SJCRH30 (cell line): ENCODE results near the gene UNC80. TPM values are rescaled to one million over a fixed set of nuclear protein-coding genes. Genes with fewer than 3 reads are reported as not detected.
A peak's percentile ranks its signal among the peaks of the same experiment; 100 is the strongest.

Experiments
- DNase-seq, 2 experiments: peaks; one replicate each; pipeline ENCODE4 v3.0.0-alpha.2; 2015 to 2020
- H3K27ac ChIP-seq: fragments of 250-450 bp; sonication (Bioruptor Pico); 2 replicates; pipeline ENCODE4 v1.5.1; 2020; ENCODE audit warnings: mild to moderate bottlenecking, moderate library complexity
- H3K27me3 ChIP-seq: fragments of 250-450 bp; sonication (Bioruptor Pico); 2 replicates; pipeline ENCODE4 v1.5.1; 2020; ENCODE audit warnings: mild to moderate bottlenecking, moderate library complexity
- H3K36me3 ChIP-seq: fragments of 250-450 bp; sonication (Bioruptor Pico); 2 replicates; pipeline ENCODE4 v1.5.1; 2020; ENCODE audit warnings: mild to moderate bottlenecking, moderate library complexity
- H3K4me1 ChIP-seq: fragments of 250-450 bp; sonication (Bioruptor Pico); 2 replicates; pipeline ENCODE4 v1.5.1; 2020; ENCODE audit warnings: mild to moderate bottlenecking, moderate library complexity
- H3K4me3 ChIP-seq: fragments of 250-450 bp; sonication (Bioruptor Pico); 2 replicates; pipeline ENCODE4 v1.5.1; 2020; ENCODE audit warnings: mild to moderate bottlenecking, moderate library complexity
- H3K9me3 ChIP-seq: fragments of 250-450 bp; sonication (Bioruptor Pico); replicated peaks from 2 replicates; pipeline ENCODE4 v1.5.1; 2020; ENCODE audit warnings: mild to moderate bottlenecking, moderate library complexity
- total RNA-seq: library from RNA; depleted of rRNA; stranded (reverse); fragments of >200 nt; shearing (Covaris generic); gene quantifications from 2 replicates; pipeline ENCODE4 v1.2.3, GENCODE V29; 2014; rRNA removed

Gene UNC80, protein sequence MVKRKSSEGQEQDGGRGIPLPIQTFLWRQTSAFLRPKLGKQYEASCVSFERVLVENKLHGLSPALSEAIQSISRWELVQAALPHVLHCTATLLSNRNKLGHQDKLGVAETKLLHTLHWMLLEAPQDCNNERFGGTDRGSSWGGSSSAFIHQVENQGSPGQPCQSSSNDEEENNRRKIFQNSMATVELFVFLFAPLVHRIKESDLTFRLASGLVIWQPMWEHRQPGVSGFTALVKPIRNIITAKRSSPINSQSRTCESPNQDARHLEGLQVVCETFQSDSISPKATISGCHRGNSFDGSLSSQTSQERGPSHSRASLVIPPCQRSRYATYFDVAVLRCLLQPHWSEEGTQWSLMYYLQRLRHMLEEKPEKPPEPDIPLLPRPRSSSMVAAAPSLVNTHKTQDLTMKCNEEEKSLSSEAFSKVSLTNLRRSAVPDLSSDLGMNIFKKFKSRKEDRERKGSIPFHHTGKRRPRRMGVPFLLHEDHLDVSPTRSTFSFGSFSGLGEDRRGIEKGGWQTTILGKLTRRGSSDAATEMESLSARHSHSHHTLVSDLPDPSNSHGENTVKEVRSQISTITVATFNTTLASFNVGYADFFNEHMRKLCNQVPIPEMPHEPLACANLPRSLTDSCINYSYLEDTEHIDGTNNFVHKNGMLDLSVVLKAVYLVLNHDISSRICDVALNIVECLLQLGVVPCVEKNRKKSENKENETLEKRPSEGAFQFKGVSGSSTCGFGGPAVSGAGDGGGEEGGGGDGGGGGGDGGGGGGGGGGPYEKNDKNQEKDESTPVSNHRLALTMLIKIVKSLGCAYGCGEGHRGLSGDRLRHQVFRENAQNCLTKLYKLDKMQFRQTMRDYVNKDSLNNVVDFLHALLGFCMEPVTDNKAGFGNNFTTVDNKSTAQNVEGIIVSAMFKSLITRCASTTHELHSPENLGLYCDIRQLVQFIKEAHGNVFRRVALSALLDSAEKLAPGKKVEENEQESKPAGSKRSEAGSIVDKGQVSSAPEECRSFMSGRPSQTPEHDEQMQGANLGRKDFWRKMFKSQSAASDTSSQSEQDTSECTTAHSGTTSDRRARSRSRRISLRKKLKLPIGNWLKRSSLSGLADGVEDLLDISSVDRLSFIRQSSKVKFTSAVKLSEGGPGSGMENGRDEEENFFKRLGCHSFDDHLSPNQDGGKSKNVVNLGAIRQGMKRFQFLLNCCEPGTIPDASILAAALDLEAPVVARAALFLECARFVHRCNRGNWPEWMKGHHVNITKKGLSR (N-terminal part only)
- 6.0 and 7.2 TPM in 2 replicates for total RNA-seq

DNA sequence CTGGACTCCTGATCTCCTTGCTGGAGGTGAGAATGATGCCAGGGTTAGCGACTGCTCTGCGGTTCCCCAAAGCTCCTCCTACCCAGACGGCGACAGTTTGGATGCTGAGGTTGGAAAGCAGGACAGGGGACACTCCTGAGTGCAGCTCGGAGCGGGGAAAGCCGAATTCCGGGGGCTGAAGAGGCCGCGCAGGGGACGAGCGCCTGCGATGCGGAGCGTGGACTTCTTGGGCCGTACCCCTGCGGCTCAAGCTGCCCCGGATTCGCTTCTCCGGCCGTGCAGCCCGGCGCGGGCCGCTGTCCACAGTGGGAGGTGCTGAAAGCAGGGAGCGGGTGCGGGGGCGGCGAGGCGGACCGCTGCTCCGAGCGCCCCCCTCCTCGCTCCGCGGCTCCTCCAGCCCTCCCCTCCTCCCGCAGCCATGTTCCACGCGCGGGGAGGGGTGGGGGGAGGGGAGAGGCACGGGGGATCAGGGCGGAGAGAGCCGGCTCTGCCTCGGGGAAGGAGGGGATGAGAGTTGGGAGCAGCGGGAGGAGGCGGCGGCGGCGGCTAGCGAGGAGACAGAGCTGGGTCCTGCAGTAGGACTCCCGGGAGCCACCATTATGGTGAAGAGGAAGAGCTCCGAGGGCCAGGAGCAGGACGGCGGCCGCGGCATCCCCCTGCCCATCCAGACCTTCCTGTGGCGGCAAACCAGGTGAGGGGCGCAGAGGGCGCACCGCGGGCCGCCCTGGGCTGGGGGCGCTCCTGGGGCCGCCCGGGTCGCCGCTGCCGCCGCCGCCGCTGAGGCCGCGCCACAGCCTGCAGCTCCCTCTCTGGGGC is at the start of gene UNC80:
Gene UNC80, plus strand, starts transcription at position 359 of the 816 bp plus-strand sequence. Its CDS starts 241 bp downstream, at position 600.
- DNase-seq, result peak; percentile 87 to 89
- Histone ChIP-seq H3K27me3 (no peaks in the 10 kb centered on the region), H3K9me3 (no peaks in the 10 kb centered on the region), H3K4me3 (peak within 1 kb of the TSS; percentile 81), H3K4me1 (peaks cover 15% of the 10 kb centered on the region), H3K36me3 (no peaks in the 10 kb centered on the region), H3K27ac (peak within 1 kb of the TSS; percentile 94)

DNA sequence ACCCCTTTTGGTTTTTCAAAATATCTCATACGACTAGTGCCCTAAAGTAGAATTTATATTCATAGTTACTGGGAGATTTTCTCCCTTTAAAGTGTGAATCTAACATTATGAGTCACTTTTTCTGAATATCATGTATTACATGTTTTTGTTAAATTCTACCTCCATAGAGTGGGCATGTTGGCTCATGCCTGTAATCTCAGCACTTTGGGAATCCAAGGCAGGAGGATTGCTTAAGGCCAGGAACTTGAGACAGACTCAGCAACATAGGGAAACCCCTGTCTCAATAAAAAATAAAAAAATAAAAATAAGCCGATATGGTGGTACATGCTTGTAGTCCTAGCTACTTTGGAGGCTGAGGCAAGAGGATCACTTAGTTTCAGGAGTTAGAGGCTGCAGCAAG is 45.3 kb upstream of the UNC80 start:
- Histone ChIP-seq H3K9me3 (no peaks in the 10 kb centered on the region), H3K4me3 (no peak overlapping the region), H3K27me3 (no peaks in the 10 kb centered on the region), H3K36me3 (peaks cover 5% of the 10 kb centered on the region; the same call in 1 of the 2 replicates), H3K4me1 (0 out of 2 replicates have a peak, but pooled peaks cover 2% of the 10 kb centered on the region), H3K27ac (no peak overlapping the region)
- no peak for DNase-seq

DNA sequence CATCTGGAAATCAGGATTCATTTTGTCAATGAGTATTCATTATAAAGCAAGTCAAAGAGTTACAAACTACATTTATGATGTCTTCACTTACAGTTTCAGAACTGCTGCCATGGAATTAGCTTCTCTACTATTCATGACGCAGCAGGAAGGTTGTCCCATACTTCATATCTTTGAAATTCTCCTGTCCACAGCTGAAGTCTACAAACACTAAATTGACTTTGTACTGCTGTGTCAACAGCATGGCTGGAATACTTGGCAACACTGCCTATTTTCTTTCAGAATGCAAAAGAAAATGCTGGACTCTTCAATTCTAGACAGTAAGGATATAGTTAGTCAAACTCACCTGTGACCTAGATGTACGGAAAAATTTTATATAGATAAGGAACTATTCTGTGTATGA is 44.6 kb upstream of the UNC80 start:
- no peaks in the 10 kb centered on the region for H3K27me3 ChIP-seq
- no peak overlapping the region for H3K27ac ChIP-seq
- peaks cover 5% of the 10 kb centered on the region; the same call in 1 of the 2 replicates for H3K36me3 ChIP-seq
- 0 out of 2 replicates have a peak, but pooled peaks cover 2% of the 10 kb centered on the region for H3K4me1 ChIP-seq
- no peaks in the 10 kb centered on the region for H3K9me3 ChIP-seq
- no peak overlapping the region for H3K4me3 ChIP-seq
- DNase-seq, result no peak

DNA sequence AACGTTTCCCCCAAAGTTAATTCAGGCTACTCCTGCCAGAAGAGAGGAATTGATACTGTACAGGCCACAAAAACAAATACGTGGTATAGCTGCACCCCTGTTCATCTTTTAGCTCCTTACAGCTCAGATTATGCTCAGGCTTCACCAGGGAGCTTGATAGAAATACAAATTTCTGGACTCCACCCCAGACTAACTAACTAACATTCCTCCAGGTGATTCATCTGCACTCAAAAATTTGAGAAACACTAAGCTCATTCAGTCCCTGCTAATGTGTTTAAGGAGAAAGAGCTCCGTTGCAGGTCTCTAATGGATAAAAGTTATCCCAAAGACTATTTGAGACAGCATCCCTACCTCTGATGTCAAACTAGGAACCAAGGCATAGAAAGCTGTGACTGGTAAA is 36.8 kb upstream of the UNC80 start:
- DNase-seq, result no peak
- Histone ChIP-seq H3K36me3 (no peaks in the 10 kb centered on the region), H3K4me3 (no peak overlapping the region)

DNA sequence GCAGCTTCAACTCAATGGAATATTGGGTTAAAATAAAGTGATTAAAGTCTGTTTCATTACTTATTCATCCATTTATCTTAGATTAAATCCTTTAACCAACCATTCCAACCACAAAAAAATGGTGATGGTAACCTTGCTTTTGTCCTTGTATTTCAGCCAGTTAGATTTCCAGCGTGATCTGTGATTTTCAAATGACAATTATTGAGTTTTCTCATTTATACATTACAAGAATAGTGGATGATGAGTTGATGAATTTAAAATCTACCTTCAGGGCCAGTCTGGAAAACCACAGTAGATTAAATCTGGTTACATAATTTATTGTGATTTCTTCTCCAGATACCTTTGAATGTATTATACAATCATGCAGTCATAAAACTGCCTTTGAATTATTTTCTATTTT is 29.7 kb upstream of the UNC80 start:
- H3K4me3 ChIP-seq, result no peak overlapping the region
- no peaks in the 10 kb centered on the region for H3K9me3 ChIP-seq
- H3K4me1 ChIP-seq, result no peaks in the 10 kb centered on the region
- no peak overlapping the region for H3K27ac ChIP-seq
- no peaks in the 10 kb centered on the region for H3K36me3 ChIP-seq
- no peaks in the 10 kb centered on the region for H3K27me3 ChIP-seq
- no peak for DNase-seq

More for the DNA sequence above, 36.8 kb upstream of the UNC80 start:
- no peaks in the 10 kb centered on the region for H3K9me3 ChIP-seq
- no peaks in the 10 kb centered on the region for H3K4me1 ChIP-seq
- H3K27ac ChIP-seq, result no peak overlapping the region
- no peaks in the 10 kb centered on the region for H3K27me3 ChIP-seq

DNA sequence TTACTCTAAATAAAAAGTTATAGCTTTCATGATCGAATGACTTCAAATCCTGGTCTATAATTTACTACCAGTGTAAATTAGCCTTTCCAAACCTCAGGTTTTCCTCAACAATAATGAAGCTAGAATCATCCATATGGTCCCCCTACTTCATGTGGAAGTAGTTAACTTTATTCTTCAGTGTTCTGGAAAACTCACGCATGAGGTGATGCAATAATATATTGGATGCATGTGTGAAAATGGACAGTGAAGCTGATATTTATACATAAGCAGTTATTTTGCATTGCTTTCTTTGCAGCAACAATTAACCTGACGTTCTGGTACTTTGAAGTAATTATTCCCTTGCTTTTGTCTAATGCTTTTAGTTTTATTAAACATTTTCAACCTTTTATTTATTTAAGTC is 18.6 kb upstream of the UNC80 start:
- Histone ChIP-seq H3K4me1 (peaks cover 4% of the 10 kb centered on the region; the same call in 1 of the 2 replicates), H3K9me3 (no peaks in the 10 kb centered on the region), H3K36me3 (no peaks in the 10 kb centered on the region), H3K27me3 (no peaks in the 10 kb centered on the region), H3K4me3 (no peak overlapping the region), H3K27ac (no peak overlapping the region)
- DNase-seq, result no peak

DNA sequence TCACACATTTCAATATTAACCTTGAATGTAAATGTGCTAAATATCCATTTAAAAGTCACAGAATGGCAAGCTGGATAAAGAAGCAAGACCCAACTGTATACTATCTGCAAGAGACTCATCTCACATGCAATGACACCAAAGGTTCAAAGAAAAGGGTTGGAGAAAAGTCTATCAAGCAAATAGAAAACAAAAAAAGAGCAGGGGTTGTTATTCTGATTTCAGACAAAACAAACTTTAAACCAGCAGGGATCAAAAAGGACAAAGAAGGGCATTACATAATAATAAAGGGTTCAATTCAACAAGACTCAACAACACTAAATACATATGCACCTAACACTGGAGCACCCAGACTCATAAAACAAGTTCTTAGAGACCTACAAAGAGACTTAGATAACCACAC is 14.5 kb upstream of the UNC80 start:
- Histone ChIP-seq H3K4me3 (no peak overlapping the region), H3K4me1 (peaks cover 12% of the 10 kb centered on the region; the same call in 1 of the 2 replicates), H3K36me3 (no peaks in the 10 kb centered on the region)

DNA sequence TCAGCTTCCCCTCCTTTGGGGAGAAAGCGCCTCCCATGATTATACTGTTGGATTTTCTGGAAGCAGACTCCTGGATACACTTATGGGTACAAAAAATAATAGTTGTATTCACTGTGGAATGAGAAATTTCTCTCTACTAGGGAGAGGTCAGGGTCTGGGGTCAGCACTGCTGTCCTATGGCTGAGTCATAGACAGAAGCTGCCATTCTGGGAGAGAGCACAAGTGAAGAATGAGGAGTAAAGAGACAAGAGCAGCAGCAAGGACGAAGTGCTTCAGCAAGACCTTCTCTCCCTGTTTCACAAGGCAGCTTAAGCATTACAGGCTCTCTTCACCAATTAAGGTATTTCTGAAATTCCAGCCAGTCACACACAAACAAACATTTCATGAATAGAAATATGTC is 10.1 kb upstream of the UNC80 start:
- H3K4me1 ChIP-seq, result peaks cover 12% of the 10 kb centered on the region; the same call in 1 of the 2 replicates
- H3K27ac ChIP-seq, result no peak overlapping the region
- H3K27me3 ChIP-seq, result no peaks in the 10 kb centered on the region
- no peaks in the 10 kb centered on the region; the same call in 1 of the 2 replicates for H3K9me3 ChIP-seq
- no peak overlapping the region for H3K4me3 ChIP-seq
- 0 out of 2 replicates have a peak, but pooled peaks cover 2% of the 10 kb centered on the region for H3K36me3 ChIP-seq
- DNase-seq, result no peak

More for the DNA sequence above, 14.5 kb upstream of the UNC80 start:
- no peaks in the 10 kb centered on the region; the same call in 1 of the 2 replicates for H3K9me3 ChIP-seq
- H3K27ac ChIP-seq, result no peak overlapping the region
- H3K27me3 ChIP-seq, result no peaks in the 10 kb centered on the region
- DNase-seq, result no peak

DNA sequence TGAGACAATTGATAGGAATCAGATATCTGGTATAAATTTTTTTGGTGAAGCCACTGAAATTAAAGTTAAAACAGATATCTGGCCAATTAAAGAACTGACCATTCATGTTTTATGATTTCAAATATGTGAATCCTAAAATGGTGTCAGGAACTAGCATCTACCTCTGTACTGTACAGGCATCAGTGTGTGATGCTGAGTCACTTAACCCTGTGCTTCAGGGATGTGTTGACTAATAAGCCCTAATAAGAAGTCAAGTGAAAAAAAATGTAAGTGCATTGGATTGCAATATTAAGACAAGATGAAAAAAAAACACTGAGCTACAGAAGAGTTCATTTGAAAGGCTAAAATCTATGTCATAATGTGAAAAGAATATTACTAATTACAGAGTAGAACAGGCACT is 9.1 kb upstream of the UNC80 start:
- Histone ChIP-seq H3K27me3 (no peaks in the 10 kb centered on the region), H3K27ac (no peak overlapping the region), H3K4me3 (no peak overlapping the region), H3K36me3 (0 out of 2 replicates have a peak, but pooled peaks cover 2% of the 10 kb centered on the region), H3K9me3 (no peaks in the 10 kb centered on the region; the same call in 1 of the 2 replicates), H3K4me1 (peaks cover 12% of the 10 kb centered on the region; the same call in 1 of the 2 replicates)
- no peak for DNase-seq

DNA sequence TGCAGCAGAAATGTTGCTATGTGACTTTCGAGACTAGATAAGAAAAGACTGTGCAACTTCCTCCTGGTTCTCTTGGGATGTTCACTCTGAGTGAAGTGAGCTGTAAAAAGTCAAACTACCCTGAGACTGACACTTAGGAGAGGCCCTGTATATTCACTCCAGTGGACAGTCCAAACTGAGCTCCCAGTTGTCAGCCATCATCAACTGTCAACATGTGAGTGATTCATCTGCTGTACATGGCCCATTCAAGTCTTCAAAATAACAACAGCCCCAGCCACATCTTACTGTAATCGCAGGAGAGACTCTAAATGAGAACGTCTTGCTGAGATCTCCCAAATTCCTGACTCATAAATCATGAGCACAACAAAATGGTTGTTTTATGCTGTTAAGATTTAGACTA is 8.5 kb upstream of the UNC80 start:
- DNase-seq, result peak; percentile 13 to 36
- H3K4me3 ChIP-seq, result no peak overlapping the region
- no peaks in the 10 kb centered on the region; the same call in 1 of the 2 replicates for H3K9me3 ChIP-seq
- H3K36me3 ChIP-seq, result 0 out of 2 replicates have a peak, but pooled peaks cover 2% of the 10 kb centered on the region
- no peaks in the 10 kb centered on the region for H3K27me3 ChIP-seq
- peaks cover 12% of the 10 kb centered on the region; the same call in 1 of the 2 replicates for H3K4me1 ChIP-seq
- H3K27ac ChIP-seq, result no peak overlapping the region

DNA sequence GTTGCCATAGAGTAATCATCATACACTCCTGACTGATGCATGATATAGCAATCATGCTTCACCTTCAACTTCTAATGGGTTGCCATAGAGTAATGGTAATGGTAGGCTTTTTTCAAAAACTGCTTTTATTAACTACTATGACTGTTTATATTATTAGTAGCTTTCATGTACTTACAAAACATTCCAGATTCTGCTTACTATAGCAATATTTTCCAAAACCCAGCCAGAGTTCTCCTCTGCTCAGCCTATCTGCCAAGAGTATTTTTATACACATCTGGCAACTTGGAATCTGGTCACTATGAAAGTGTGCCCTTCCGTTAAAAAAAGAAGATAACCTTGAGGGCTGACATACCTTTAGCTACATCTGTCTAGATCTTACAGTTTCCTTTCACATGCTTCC is 5.0 kb upstream of the UNC80 start:
- Histone ChIP-seq H3K9me3 (no peaks in the 10 kb centered on the region), H3K27me3 (no peaks in the 10 kb centered on the region), H3K4me3 (no peak overlapping the region), H3K27ac (no peak overlapping the region), H3K36me3 (0 out of 2 replicates have a peak, but pooled peaks cover 2% of the 10 kb centered on the region), H3K4me1 (peaks cover 10% of the 10 kb centered on the region; the same call in 1 of the 2 replicates)
- DNase-seq, result no peak

DNA sequence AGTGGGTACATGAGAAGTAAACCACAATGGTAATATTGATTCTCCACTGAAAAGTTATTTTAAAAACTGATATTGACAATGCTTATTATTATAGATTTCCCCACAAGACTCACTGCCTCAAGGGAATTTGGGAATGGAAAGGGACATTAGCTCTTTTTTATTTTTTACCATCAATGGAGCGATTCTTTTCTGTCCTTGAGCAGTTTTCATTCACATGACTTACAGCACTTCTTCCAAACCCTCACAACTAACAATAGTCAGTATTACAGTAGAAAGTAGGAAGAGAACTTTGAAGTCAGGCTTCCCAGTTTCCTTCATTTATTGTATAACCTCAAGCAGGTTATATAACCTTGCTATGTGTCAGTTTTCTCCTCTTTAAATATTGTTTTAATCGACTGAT is 4.3 kb upstream of the UNC80 start:
- DNase-seq, result no peak
- Histone ChIP-seq H3K27ac (no peak overlapping the region), H3K4me1 (peaks cover 4% of the 10 kb centered on the region; the same call in 1 of the 2 replicates), H3K9me3 (no peaks in the 10 kb centered on the region), H3K4me3 (no peak overlapping the region), H3K27me3 (no peaks in the 10 kb centered on the region), H3K36me3 (0 out of 2 replicates have a peak, but pooled peaks cover 2% of the 10 kb centered on the region)

DNA sequence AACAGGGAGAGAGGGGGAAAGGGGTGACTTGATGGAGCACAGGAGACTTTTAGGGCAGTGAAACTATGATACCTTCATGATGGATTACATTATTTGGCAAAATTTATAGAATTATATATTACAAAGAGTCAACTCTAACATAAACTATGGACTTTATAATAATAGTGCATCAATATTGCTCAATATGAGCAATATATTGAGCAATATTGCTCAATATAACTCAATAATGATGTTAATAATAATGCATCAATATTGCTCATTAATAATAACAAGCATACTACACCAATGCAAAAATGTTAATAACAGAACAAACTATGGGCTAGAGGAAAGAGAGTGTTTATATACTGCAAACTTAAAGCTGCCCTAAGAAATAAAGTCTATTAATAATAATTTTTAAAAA is 3.1 kb upstream of the UNC80 start:
- H3K4me1 ChIP-seq, result peaks cover 8% of the 10 kb centered on the region
- H3K9me3 ChIP-seq, result no peaks in the 10 kb centered on the region
- no peak for DNase-seq
- H3K27ac ChIP-seq, result no peak overlapping the region
- H3K36me3 ChIP-seq, result 0 out of 2 replicates have a peak, but pooled peaks cover 2% of the 10 kb centered on the region
- no peak overlapping the region for H3K4me3 ChIP-seq
- H3K27me3 ChIP-seq, result no peaks in the 10 kb centered on the region
